Activated CD8-positive, alpha-beta T cell treated with anti-CD3 and anti-CD28 coated beads for 36 hours (primary cell): ENCODE results near the gene ZNF385B. TPM values are rescaled to one million over a fixed set of nuclear protein-coding genes. Genes with fewer than 3 reads are reported as not detected.

Source experiments
- ATAC-seq: fragments of 200-7000 bp; cut with Tn5 transposase; one replicate; pipeline ENCODE4 v1.10.0; 2021; ENCODE audit warnings: mild to moderate bottlenecking, moderate library complexity
- CTCF ChIA-PET: fragments of 350-600 bp; sonication (Branson Sonifier 250); formaldehyde crosslinking; loops from one replicate; lab custom pipeline; 2021; ENCODE audit warnings: antibody characterized with exemption; lab: Charles Lee
- POLR2A ChIA-PET: fragments of 350-600 bp; sonication (Branson Sonifier 250); formaldehyde crosslinking; loops from one replicate; lab custom pipeline; 2021; ENCODE audit warnings: antibody characterized with exemption; lab: Charles Lee
- DNase-seq: peaks from one replicate; pipeline ENCODE4 v3.0.0-alpha.2; 2020
- H3K27ac Mint-ChIP-seq: one replicate; pipeline ENCODE4 v1.8.0; 2021; ENCODE audit warnings: mild to moderate bottlenecking, mixed read lengths
- H3K27me3 Mint-ChIP-seq: one replicate; pipeline ENCODE4 v1.8.0; 2021; ENCODE audit warnings: mixed read lengths
- H3K36me3 Mint-ChIP-seq: one replicate; pipeline ENCODE4 v1.8.0; 2021; ENCODE audit warnings: low read depth, mixed read lengths
- H3K4me1 Mint-ChIP-seq: one replicate; pipeline ENCODE4 v1.8.0; 2021; ENCODE audit warnings: low read depth, mixed read lengths
- H3K4me3 Mint-ChIP-seq: one replicate; pipeline ENCODE4 v1.8.0; 2021; ENCODE audit warnings: mild to moderate bottlenecking, moderate library complexity, mixed read lengths
- H3K9me3 Mint-ChIP-seq: one replicate; pipeline ENCODE4 v1.8.0; 2021; ENCODE audit warnings: mixed read lengths
- CTCF ChIP-seq: fragments of 200-600 bp; IDR thresholded peaks from one replicate; pipeline ENCODE4 v1.8.0; 2022; ENCODE audit warnings: antibody characterized with exemption, mild to moderate bottlenecking
- intact Hi-C: fragments of 100-400 bp; cut with micrococcal nuclease; formaldehyde crosslinking; loops from one replicate; pipeline ENCODE4 v1.10.0; 2022
- total RNA-seq, 2 experiments: library from RNA; stranded (reverse); gene quantifications; one replicate each; pipeline ENCODE4 v1.2.3, GENCODE V29; 2021

The ZNF385B gene
- total RNA-seq, 2 experiments from 2014 or later, result not detected

GRCh38 chr2:179487010-179487731, 374.2 kb downstream of the ZNF385B start:
- CTCF ChIA-PET, result interaction anchor here (1.3 kb wide), 1 partner anchor 9 kb away, joined by 4 read pairs; no protein-coding TSS in a partner anchor
- intact Hi-C loops, result no loop called here
- H3K27me3 Mint-ChIP-seq, result peaks cover 2% of the 10 kb centered on the region
- H3K27ac Mint-ChIP-seq, result no peak overlapping the region
- TF ChIP-seq CTCF, result no peak
- no peaks in the 10 kb centered on the region for H3K36me3 Mint-ChIP-seq
- POLR2A ChIA-PET, result no interaction called here
- H3K4me1 Mint-ChIP-seq, result no peaks in the 10 kb centered on the region
- H3K4me3 Mint-ChIP-seq, result no peak overlapping the region
- H3K9me3 Mint-ChIP-seq, result no peaks in the 10 kb centered on the region
- DNase-seq (no peak), ATAC-seq (no peak)

GRCh38 chr2:179483131-179483530, 378.3 kb downstream of the ZNF385B start:
- DNase-seq (no peak), ATAC-seq (no peak)
- no peak overlapping the region for H3K4me3 Mint-ChIP-seq
- no peaks in the 10 kb centered on the region for H3K4me1 Mint-ChIP-seq
- no peaks in the 10 kb centered on the region for H3K36me3 Mint-ChIP-seq
- H3K27ac Mint-ChIP-seq, result no peak overlapping the region
- no peak for TF ChIP-seq CTCF
- intact Hi-C loops, result no loop called here
- H3K27me3 Mint-ChIP-seq, result peaks cover 2% of the 10 kb centered on the region
- H3K9me3 Mint-ChIP-seq, result no peaks in the 10 kb centered on the region
- POLR2A ChIA-PET, result no interaction called here
- CTCF ChIA-PET, result no interaction called here

- H3K4me3 Mint-ChIP-seq, result no peak overlapping the region
- no peaks in the 10 kb centered on the region for H3K4me1 Mint-ChIP-seq
- ChIA-PET POLR2A (no interaction called here), CTCF (no interaction called here)
- no peak for DNase-seq
- no peak for TF ChIP-seq CTCF
- intact Hi-C loops, result no loop called here
- ATAC-seq, result no peak
- H3K36me3 Mint-ChIP-seq, result no peaks in the 10 kb centered on the region
- H3K27ac Mint-ChIP-seq, result no peak overlapping the region
- no peaks in the 10 kb centered on the region for H3K9me3 Mint-ChIP-seq
- peaks cover 1% of the 10 kb centered on the region for H3K27me3 Mint-ChIP-seq
These were observed 381.5 kb downstream of the ZNF385B start for GRCh38 chr2:179479947-179480346.

GRCh38 chr2:179478771-179479170, 382.6 kb downstream of the ZNF385B start:
- ChIA-PET CTCF (no interaction called here), POLR2A (no interaction called here)
- intact Hi-C loops, result no loop called here
- DNase-seq (no peak), ATAC-seq (no peak)
- Mint-ChIP-seq H3K36me3 (no peaks in the 10 kb centered on the region), H3K27ac (no peak overlapping the region), H3K27me3 (peaks cover 4% of the 10 kb centered on the region), H3K4me1 (no peaks in the 10 kb centered on the region), H3K9me3 (no peaks in the 10 kb centered on the region), H3K4me3 (no peak overlapping the region)
- TF ChIP-seq CTCF, result no peak

GRCh38 chr2:179470992-179471391, 390.4 kb downstream of the ZNF385B start:
- H3K4me1 Mint-ChIP-seq, result no peaks in the 10 kb centered on the region
- no peak overlapping the region for H3K4me3 Mint-ChIP-seq
- no peak for TF ChIP-seq CTCF
- DNase-seq (no peak), ATAC-seq (no peak)
- H3K27ac Mint-ChIP-seq, result no peak overlapping the region
- H3K36me3 Mint-ChIP-seq, result no peaks in the 10 kb centered on the region
- ChIA-PET CTCF (no interaction called here), POLR2A (no interaction called here)
- H3K9me3 Mint-ChIP-seq, result no peaks in the 10 kb centered on the region
- intact Hi-C loops, result no loop called here
- H3K27me3 Mint-ChIP-seq, result peaks cover 16% of the 10 kb centered on the region
